H1 (cell line): ENCODE data around the gene SFRP2. TPM values are rescaled to one million over a fixed set of nuclear protein-coding genes. Genes with fewer than 3 reads are reported as not detected.

Experiments used
- EZH2 ChIP-seq: fragments of 200-600 bp; sonication (generic); IDR thresholded peaks from 2 replicates; pipeline ENCODE4 v1.7.1; 2012; ENCODE audit warnings: low read depth, mild to moderate bottlenecking, moderate library complexity, low read length, inconsistent platforms; ENCODE audit not compliant: severe bottlenecking
- GABPA ChIP-seq: IDR thresholded peaks from 2 replicates; pipeline ENCODE4 v1.6.1; 2011; ENCODE audit warnings: mild to moderate bottlenecking, low read length, moderate library complexity, borderline replicate concordance; ENCODE audit not compliant: insufficient read depth
- GTF2F1 ChIP-seq: IDR thresholded peaks from 2 replicates; pipeline ENCODE4 v1.6.1; 2012; ENCODE audit warnings: low read depth, low read length, improper control_type of control experiment, borderline replicate concordance
- TAF1 ChIP-seq: IDR thresholded peaks from 2 replicates; pipeline ENCODE4 v1.6.1; 2011; ENCODE audit warnings: mild to moderate bottlenecking, low read depth, low read length
- polyA plus RNA-seq, 7 experiments: library from polyadenylated mRNA; depleted of rRNA in 3 of 7; stranded (reverse) in 5 of 7; unstranded in 2 of 7; fragments of >200 nt in 5 of 7; fragments of 200-250 nt in 2 of 7; gene quantifications; 1 replicate in 5 of 7; 2 replicates in 1 of 7; 4 replicates in 1 of 7; pipeline versions ENCODE4 v1.2.1 to v1.2.3, GENCODE V29; 2011 to 2013; ENCODE audit warnings: missing spikeins in 2 of 7, mixed read lengths in 2 of 7
- total RNA-seq: library from RNA; stranded (reverse); fragmentation: NEBNext Ultra II Directional; extraction: Animal tissue kit (Norgen Biotek cat#: 25700); gene quantifications from 2 replicates; pipeline ENCODE4 v1.2.1, GENCODE V29; 2021

SFRP2 gene
- total and polyA plus RNA-seq, 2 of the 8 experiments (the other 6 are each of a cell fraction or from before 2014, with no cell fraction given): 108 to 342 TPM

DNA sequence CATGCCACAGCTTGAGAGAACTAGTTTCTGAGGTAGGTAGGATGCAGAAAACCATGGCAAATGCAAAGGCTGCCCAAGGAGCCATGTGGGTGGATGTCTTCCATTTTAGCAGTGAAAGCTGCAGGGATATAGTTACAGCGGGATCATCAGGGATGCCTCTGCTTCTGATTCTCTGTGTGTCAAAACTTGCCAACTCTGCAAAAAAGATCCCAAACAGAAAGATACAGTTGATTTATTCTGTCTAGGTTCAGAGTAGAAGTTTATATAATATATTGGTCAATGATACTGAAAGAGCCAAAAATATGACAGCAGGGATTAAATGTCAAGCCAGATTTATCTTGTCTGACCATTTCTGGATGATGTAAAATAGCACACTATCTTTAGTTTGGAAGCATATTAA lies 42.4 kb upstream of the SFRP2 start (continued):
- TF ChIP-seq GABPA (no peak), TAF1 (no peak), EZH2 (no peak), GTF2F1 (no peak)
